ENCODE results near the gene CDH8.

The CDH8 gene

DNA sequence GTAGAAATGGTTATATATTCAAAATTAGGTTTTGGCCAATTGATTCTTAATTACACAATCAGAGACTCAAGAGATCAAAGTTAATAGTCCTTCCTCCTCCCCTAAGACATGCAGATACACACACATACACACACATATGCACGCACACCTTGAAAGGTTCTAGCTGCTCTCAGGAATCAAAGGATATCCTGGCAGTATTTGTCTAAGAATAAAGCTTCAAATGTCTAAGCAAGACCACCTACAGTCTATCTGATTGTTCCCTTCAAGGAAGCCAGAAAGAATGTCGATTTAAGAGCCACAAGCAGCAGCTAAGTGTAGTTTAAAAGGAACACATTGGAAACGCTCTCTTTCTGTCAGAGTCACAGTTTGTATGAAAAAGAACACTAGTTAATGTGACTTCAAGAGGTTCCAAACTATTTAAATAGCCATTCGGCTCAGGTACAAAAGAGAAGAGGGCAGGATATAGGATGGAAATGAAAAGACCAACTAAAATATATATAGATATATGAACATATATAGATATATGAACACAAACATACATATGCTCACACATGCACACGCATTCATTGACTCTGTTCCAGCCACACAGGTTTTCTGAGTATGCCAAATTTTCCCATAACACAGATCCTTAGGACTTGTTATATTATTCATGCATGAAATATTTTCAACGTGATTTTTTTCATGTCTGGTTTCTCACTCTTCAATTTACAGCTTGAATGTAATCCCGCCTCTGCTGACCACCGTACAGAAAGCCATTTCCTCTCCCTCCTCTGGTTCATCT, 79.0 kb downstream of the CDH8 start:
- TF ChIP-seq, protein P1, sequence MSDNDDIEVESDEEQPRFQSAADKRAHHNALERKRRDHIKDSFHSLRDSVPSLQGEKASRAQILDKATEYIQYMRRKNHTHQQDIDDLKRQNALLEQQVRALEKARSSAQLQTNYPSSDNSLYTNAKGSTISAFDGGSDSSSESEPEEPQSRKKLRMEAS (IDR thresholded peaks at IDR 0.05) = no peak
- TF ChIP-seq RAD21 (IDR thresholded peaks at IDR 0.05; ENCODE audit: low read depth) (no peak), EGR1 (IDR thresholded peaks at IDR 0.05) (no peak)

DNA sequence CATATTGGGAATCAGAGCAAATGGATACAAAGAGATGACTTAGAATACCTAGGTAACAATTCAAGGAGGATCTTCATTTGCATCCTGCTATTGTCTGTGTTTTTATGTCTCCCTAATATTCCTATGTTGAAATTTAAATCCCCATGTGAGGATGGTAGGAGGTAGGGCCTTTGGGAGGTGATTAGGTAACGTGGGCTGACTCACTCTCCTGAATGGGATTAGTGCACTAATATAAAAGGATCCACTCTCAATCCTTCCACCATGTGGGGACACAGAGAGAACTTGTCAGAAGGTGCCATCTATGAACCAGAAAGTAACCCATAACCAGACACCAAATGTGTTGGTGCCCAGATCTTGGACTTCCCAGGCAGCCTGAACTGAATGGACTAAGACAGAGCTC, 83.4 kb downstream of the CDH8 start:
- TF ChIP-seq FOXM1 (IDR thresholded peaks at IDR 0.05; ENCODE audit: borderline replicate concordance, low read depth) = no peak
- no peak for TF ChIP-seq EP300 (IDR thresholded peaks at IDR 0.05; ENCODE audit: borderline replicate concordance)
- TF ChIP-seq EGR1 (IDR thresholded peaks at IDR 0.05) = no peak
- no peak for TF ChIP-seq RAD21 (IDR thresholded peaks at IDR 0.05; ENCODE audit: low read depth)
- TF ChIP-seq TEAD4 (IDR thresholded peaks at IDR 0.05) = no peak
- TF ChIP-seq YY1 (IDR thresholded peaks at IDR 0.05; ENCODE audit: low read depth) = no peak
- no peak for TF ChIP-seq CREB1 (IDR thresholded peaks at IDR 0.05; ENCODE audit: low read depth)
- no peak for TF ChIP-seq CEBPB (IDR thresholded peaks at IDR 0.05)
- TF ChIP-seq, protein P2, sequence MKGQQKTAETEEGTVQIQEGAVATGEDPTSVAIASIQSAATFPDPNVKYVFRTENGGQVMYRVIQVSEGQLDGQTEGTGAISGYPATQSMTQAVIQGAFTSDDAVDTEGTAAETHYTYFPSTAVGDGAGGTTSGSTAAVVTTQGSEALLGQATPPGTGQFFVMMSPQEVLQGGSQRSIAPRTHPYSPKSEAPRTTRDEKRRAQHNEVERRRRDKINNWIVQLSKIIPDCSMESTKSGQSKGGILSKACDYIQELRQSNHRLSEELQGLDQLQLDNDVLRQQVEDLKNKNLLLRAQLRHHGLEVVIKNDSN (IDR thresholded peaks at IDR 0.05) = no peak
- no peak for TF ChIP-seq NFIC (IDR thresholded peaks at IDR 0.05)
- no peak for TF ChIP-seq TAF1 (IDR thresholded peaks at IDR 0.05; ENCODE audit: low read depth)
- TF ChIP-seq, protein P1 (IDR thresholded peaks at IDR 0.05) = no peak
- TF ChIP-seq TCF12 (IDR thresholded peaks at IDR 0.05; ENCODE audit: low read depth) = no peak
- TF ChIP-seq ZBTB7A (IDR thresholded peaks at IDR 0.05; ENCODE audit: low read depth) = no peak
- TF ChIP-seq, protein P3, sequence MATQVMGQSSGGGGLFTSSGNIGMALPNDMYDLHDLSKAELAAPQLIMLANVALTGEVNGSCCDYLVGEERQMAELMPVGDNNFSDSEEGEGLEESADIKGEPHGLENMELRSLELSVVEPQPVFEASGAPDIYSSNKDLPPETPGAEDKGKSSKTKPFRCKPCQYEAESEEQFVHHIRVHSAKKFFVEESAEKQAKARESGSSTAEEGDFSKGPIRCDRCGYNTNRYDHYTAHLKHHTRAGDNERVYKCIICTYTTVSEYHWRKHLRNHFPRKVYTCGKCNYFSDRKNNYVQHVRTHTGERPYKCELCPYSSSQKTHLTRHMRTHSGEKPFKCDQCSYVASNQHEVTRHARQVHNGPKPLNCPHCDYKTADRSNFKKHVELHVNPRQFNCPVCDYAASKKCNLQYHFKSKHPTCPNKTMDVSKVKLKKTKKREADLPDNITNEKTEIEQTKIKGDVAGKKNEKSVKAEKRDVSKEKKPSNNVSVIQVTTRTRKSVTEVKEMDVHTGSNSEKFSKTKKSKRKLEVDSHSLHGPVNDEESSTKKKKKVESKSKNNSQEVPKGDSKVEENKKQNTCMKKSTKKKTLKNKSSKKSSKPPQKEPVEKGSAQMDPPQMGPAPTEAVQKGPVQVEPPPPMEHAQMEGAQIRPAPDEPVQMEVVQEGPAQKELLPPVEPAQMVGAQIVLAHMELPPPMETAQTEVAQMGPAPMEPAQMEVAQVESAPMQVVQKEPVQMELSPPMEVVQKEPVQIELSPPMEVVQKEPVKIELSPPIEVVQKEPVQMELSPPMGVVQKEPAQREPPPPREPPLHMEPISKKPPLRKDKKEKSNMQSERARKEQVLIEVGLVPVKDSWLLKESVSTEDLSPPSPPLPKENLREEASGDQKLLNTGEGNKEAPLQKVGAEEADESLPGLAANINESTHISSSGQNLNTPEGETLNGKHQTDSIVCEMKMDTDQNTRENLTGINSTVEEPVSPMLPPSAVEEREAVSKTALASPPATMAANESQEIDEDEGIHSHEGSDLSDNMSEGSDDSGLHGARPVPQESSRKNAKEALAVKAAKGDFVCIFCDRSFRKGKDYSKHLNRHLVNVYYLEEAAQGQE (IDR thresholded peaks at IDR 0.05; ENCODE audit: low read depth) = no peak

DNA sequence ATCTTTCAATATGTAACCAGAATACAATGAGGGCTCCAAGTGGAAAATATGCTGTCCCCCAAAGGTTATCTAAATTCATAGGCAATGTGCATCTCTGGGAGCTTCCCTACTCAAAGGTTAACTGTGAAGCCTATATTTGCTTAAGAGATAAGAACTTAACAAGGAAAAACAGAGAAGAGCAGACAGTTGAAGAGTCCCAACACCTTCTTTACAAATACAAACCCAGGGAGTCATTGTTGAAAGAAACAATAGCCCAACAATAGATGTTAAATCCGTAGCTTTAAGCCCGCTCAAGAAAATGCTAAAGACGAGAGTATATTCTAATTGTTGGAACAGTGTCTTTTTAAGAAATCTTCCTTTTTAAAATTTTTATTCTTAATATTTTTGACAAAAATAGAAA, 87.8 kb downstream of the CDH8 start:
- TF ChIP-seq YY1 (IDR thresholded peaks at IDR 0.05; ENCODE audit: low read depth) (no peak), ZBTB7A (IDR thresholded peaks at IDR 0.05; ENCODE audit: low read depth) (no peak), FOXM1 (IDR thresholded peaks at IDR 0.05; ENCODE audit: borderline replicate concordance, low read depth) (no peak), TEAD4 (IDR thresholded peaks at IDR 0.05) (no peak), EP300 (IDR thresholded peaks at IDR 0.05; ENCODE audit: borderline replicate concordance) (no peak), TAF1 (IDR thresholded peaks at IDR 0.05; ENCODE audit: low read depth) (no peak)
- TF ChIP-seq, protein P3 (IDR thresholded peaks at IDR 0.05; ENCODE audit: low read depth) = no peak
- TF ChIP-seq, protein P1 (IDR thresholded peaks at IDR 0.05) = no peak

DNA sequence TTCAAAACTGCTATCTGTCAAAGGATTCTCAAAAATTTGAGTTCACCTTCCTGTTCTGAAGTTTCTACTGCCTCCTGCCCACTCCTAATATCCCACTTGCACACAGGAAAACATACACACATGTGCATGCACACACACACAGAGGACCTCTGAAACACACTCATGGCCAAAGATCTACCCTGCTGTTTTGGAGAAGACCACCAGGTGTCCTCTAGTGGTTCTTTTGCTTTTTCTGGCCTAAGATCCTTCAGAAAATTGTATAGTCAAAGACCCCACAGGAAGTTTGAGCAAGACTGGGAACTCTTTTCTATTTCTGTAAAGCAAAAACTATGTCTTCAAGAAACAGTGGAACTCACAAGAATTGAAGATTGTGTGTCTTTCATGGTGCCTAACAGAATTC, 90.2 kb downstream of the CDH8 start:
- no peak for TF ChIP-seq CEBPB (IDR thresholded peaks at IDR 0.05)
- TF ChIP-seq, protein P2 (IDR thresholded peaks at IDR 0.05) = no peak
- no peak for TF ChIP-seq RAD21 (IDR thresholded peaks at IDR 0.05; ENCODE audit: low read depth)
- TF ChIP-seq TEAD4 (IDR thresholded peaks at IDR 0.05) = no peak
- no peak for TF ChIP-seq FOXM1 (IDR thresholded peaks at IDR 0.05; ENCODE audit: borderline replicate concordance, low read depth)
- TF ChIP-seq, protein P3 (IDR thresholded peaks at IDR 0.05; ENCODE audit: low read depth) = no peak

All from Ishikawa (cell line).